CD4-positive, CD25-positive, alpha-beta regulatory T cell (primary cell): ENCODE results near the gene PKP4. TPM values are rescaled to one million over a fixed set of nuclear protein-coding genes. Genes with fewer than 3 reads are reported as not detected.

ENCODE experiments used
- ATAC-seq, 2 donors: fragments of 150-1000 bp; cut with Tn5 transposase; one replicate each; pipeline ENCODE4 v1.10.0; 2021; ENCODE audit warnings: low read depth in 2 of 2, moderate number of reproducible peaks in 2 of 2, moderate library complexity in 1 of 2
- DNase-seq, 3 donors: peaks; one replicate each; pipeline versions ENCODE4 v3.0.0 to v3.0.0-alpha.2; 2012 to 2022; ENCODE audit warnings: mixed read lengths in 1 of 3
- H3K27ac ChIP-seq: one replicate; pipeline ENCODE4 v1.7.0; 2013; ENCODE audit warnings: mild to moderate bottlenecking, low read length; ENCODE audit not compliant: insufficient read depth, poor library complexity, severe bottlenecking
- H3K27me3 ChIP-seq: one replicate; pipeline ENCODE4 v1.7.0; 2013; ENCODE audit warnings: low read length; ENCODE audit not compliant: control insufficient read depth, insufficient read depth
- H3K36me3 ChIP-seq: one replicate; pipeline ENCODE4 v1.7.0; 2013; ENCODE audit warnings: mild to moderate bottlenecking, low read length, moderate library complexity; ENCODE audit not compliant: control insufficient read depth, insufficient read depth
- H3K4me1 ChIP-seq: 2 replicates; pipeline ENCODE4 v1.7.0; 2013; ENCODE audit warnings: mild to moderate bottlenecking, low read length; ENCODE audit not compliant: insufficient read depth, control insufficient read depth, poor library complexity, severe bottlenecking
- H3K4me3 ChIP-seq: one replicate; pipeline ENCODE4 v1.7.0; 2013; ENCODE audit warnings: low read depth, mild to moderate bottlenecking, low read length, moderate library complexity
- H3K9me3 ChIP-seq, 2 experiments: 1 replicate in 1 of 2; 2 replicates in 1 of 2; pipeline ENCODE4 v1.7.0; 2013; ENCODE audit warnings: low read length in 2 of 2, mild to moderate bottlenecking in 1 of 2, moderate library complexity in 1 of 2; ENCODE audit not compliant: control insufficient read depth in 2 of 2
- H3K27ac Mint-ChIP-seq, 3 donors: one replicate each; pipeline ENCODE4 v1.8.0; 2020 to 2022; ENCODE audit warnings: mild to moderate bottlenecking in 3 of 3, mixed read lengths in 3 of 3, moderate library complexity in 2 of 3
- H3K27me3 Mint-ChIP-seq: one replicate; pipeline ENCODE4 v1.8.0; 2022; ENCODE audit warnings: mild to moderate bottlenecking, mixed read lengths
- H3K36me3 Mint-ChIP-seq: one replicate; pipeline ENCODE4 v1.8.0; 2020; ENCODE audit warnings: mixed read lengths
- H3K4me1 Mint-ChIP-seq, 4 donors: one replicate each; pipeline ENCODE4 v1.8.0; 2020 to 2022; ENCODE audit warnings: mixed read lengths in 4 of 4, mild to moderate bottlenecking in 1 of 4
- H3K4me3 Mint-ChIP-seq, 4 donors: one replicate each; pipeline ENCODE4 v1.8.0; 2020 to 2022; ENCODE audit warnings: mild to moderate bottlenecking in 4 of 4, mixed read lengths in 4 of 4, moderate library complexity in 3 of 4
- H3K9me3 Mint-ChIP-seq, 7 donors: one replicate each; pipeline ENCODE4 v1.8.0; 2020 to 2022; ENCODE audit warnings: mixed read lengths in 7 of 7, mild to moderate bottlenecking in 3 of 7, moderate library complexity in 2 of 7
- polyA plus RNA-seq, 4 donors: library from polyadenylated mRNA; unstranded; fragments of 300-500 nt; fragmentation: Illumina TruSeq; gene quantifications; one replicate each; pipeline ENCODE4 v1.2.3, GENCODE V29; 2021
- total RNA-seq: library from RNA; stranded (reverse); gene quantifications from one replicate; pipeline ENCODE4 v1.2.3, GENCODE V29; 2022

PKP4 gene
- total and polyA plus RNA-seq, 5 donors from 2014 or later: 1.9 to 21.9 (median 4.5) TPM

DNA sequence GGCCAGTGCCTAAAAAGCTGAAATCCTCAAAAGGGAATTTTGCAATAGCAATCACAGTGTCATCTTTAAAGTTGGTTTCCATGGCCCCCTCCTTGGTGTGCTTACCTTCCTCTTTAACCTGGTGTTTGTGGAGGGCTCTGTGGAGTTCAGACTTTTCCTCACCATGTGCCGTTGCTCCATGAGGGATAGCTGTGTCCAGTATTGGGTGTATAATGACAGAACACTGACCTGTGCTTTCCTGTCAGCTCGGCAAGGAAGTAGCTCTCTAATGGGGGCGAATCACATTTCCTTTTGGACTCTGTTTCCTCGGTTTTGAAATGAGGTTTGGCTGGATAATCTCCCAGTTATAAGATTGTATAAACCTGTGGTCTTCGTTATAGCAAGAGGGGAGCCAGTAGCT is 172.4 kb downstream of the PKP4 start:
- H3K36me3 ChIP-seq: peaks cover 18% of the 10 kb centered on the region
- H3K9me3 ChIP-seq: no peaks in the 10 kb centered on the region
- H3K4me1 ChIP-seq: no peaks in the 10 kb centered on the region
- Mint-ChIP-seq H3K36me3 (peaks cover 27% of the 10 kb centered on the region), H3K9me3 (no peaks in the 10 kb centered on the region), H3K4me1 (no peaks in the 10 kb centered on the region), H3K27me3 (no peaks in the 10 kb centered on the region), H3K27ac (no peak overlapping the region), H3K4me3 (no peak overlapping the region)
- DNase-seq (no peak), ATAC-seq (no peak)
- H3K4me3 ChIP-seq: no peak overlapping the region
- no peaks in the 10 kb centered on the region for H3K27me3 ChIP-seq
- no peak overlapping the region for H3K27ac ChIP-seq

DNA sequence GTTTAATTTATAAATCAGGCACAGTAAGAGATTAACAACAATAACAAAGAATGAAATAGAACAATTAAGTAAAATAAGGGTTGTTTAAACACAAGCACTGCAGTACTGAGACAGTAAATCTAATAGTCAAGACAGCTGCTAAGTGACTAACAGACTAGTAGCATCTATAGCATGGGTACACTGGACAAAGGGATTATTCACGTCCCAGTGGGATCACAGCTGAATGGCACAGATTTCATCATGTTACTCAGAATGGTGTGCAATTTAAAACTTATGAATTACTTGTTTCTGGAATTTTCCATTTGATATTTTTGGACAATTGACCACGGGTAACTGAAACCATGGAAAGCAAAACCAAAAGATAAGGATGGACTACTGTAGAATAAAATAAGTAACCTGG is 176.5 kb downstream of the PKP4 start:
- Histone ChIP-seq H3K27me3 (no peaks in the 10 kb centered on the region), H3K4me1 (no peaks in the 10 kb centered on the region), H3K9me3 (no peaks in the 10 kb centered on the region), H3K4me3 (no peak overlapping the region), H3K27ac (no peak overlapping the region), H3K36me3 (peaks cover 17% of the 10 kb centered on the region)
- Mint-ChIP-seq H3K4me3 (no peak overlapping the region), H3K27me3 (no peaks in the 10 kb centered on the region), H3K27ac (no peak overlapping the region), H3K4me1 (peaks cover 2 to 18% (median 12%) of the 10 kb centered on the region in 4 donors), H3K36me3 (peaks cover 38% of the 10 kb centered on the region), H3K9me3 (peaks cover 0 to 2% (median 0%) of the 10 kb centered on the region in 7 donors)
- ATAC-seq (no peak), DNase-seq (no peak)

- Mint-ChIP-seq H3K4me1 (peaks cover 2 to 18% (median 12%) of the 10 kb centered on the region in 4 donors), H3K36me3 (peaks cover 48% of the 10 kb centered on the region), H3K27ac (no peak overlapping the region), H3K9me3 (peaks cover 0 to 2% (median 0%) of the 10 kb centered on the region in 7 donors), H3K4me3 (no peak overlapping the region), H3K27me3 (no peaks in the 10 kb centered on the region)
- Histone ChIP-seq H3K27me3 (no peaks in the 10 kb centered on the region), H3K36me3 (peaks cover 19% of the 10 kb centered on the region), H3K4me1 (no peaks in the 10 kb centered on the region), H3K27ac (no peak overlapping the region), H3K4me3 (no peak overlapping the region), H3K9me3 (no peaks in the 10 kb centered on the region)
- DNase-seq (no peak), ATAC-seq (no peak)
Measured at GRCh38 chr2:158634627-158635026, 177.9 kb downstream of the PKP4 start.

GRCh38 chr2:158635961-158636601 is 179.3 kb downstream of the PKP4 start:
- Mint-ChIP-seq H3K9me3 (peaks cover 0 to 2% (median 0%) of the 10 kb centered on the region in 7 donors), H3K36me3 (peaks cover 48% of the 10 kb centered on the region), H3K4me1 (peaks cover 2 to 18% (median 12%) of the 10 kb centered on the region in 4 donors)

GRCh38 chr2:158637357-158637756 is 180.6 kb downstream of the PKP4 start:
- H3K27me3 ChIP-seq: no peaks in the 10 kb centered on the region
- peaks cover 10% of the 10 kb centered on the region for H3K36me3 ChIP-seq
- H3K27ac ChIP-seq: no peak overlapping the region
- H3K4me1 ChIP-seq: no peaks in the 10 kb centered on the region
- Mint-ChIP-seq H3K36me3 (peaks cover 47% of the 10 kb centered on the region), H3K4me1 (peaks cover 2 to 18% (median 12%) of the 10 kb centered on the region in 4 donors), H3K27ac (no peak overlapping the region), H3K27me3 (no peaks in the 10 kb centered on the region), H3K9me3 (peaks cover 0 to 2% (median 0%) of the 10 kb centered on the region in 7 donors), H3K4me3 (no peak overlapping the region)
- no peak overlapping the region for H3K4me3 ChIP-seq
- H3K9me3 ChIP-seq: no peaks in the 10 kb centered on the region
- DNase-seq (no peak), ATAC-seq (no peak)

More at GRCh38 chr2:158635961-158636601, 179.3 kb downstream of the PKP4 start:
- Histone ChIP-seq H3K27ac (no peak overlapping the region), H3K27me3 (no peaks in the 10 kb centered on the region), H3K36me3 (peaks cover 19% of the 10 kb centered on the region), H3K4me3 (no peak overlapping the region), H3K9me3 (no peaks in the 10 kb centered on the region), H3K4me1 (no peaks in the 10 kb centered on the region)
- Mint-ChIP-seq H3K27me3 (no peaks in the 10 kb centered on the region), H3K27ac (no peak overlapping the region), H3K4me3 (no peak overlapping the region)
- ATAC-seq: no peak
- peak in 1 of 3 donors; percentile 6 for DNase-seq

- Mint-ChIP-seq H3K4me1 (no peaks in the 10 kb centered on the region), H3K4me3 (no peak overlapping the region), H3K27me3 (no peaks in the 10 kb centered on the region), H3K27ac (peak overlapping the region in 2 of 3 donors; percentile 20 to 39), H3K36me3 (peaks cover 28% of the 10 kb centered on the region), H3K9me3 (no peaks in the 10 kb centered on the region)
- DNase-seq: no peak
- H3K4me3 ChIP-seq: no peak overlapping the region
- H3K27me3 ChIP-seq: no peaks in the 10 kb centered on the region
- H3K27ac ChIP-seq: no peak overlapping the region
- H3K36me3 ChIP-seq: peaks cover 1% of the 10 kb centered on the region
- ATAC-seq: no peak
- H3K4me1 ChIP-seq: no peaks in the 10 kb centered on the region
- no peaks in the 10 kb centered on the region for H3K9me3 ChIP-seq
Measured at GRCh38 chr2:158644139-158644538, 187.4 kb downstream of the PKP4 start.

- Mint-ChIP-seq H3K9me3 (no peaks in the 10 kb centered on the region), H3K27me3 (no peaks in the 10 kb centered on the region), H3K36me3 (peaks cover 27% of the 10 kb centered on the region), H3K4me1 (no peaks in the 10 kb centered on the region), H3K27ac (no peak overlapping the region), H3K4me3 (no peak overlapping the region)
- Histone ChIP-seq H3K27ac (no peak overlapping the region), H3K36me3 (no peaks in the 10 kb centered on the region), H3K4me1 (no peaks in the 10 kb centered on the region), H3K4me3 (no peak overlapping the region), H3K9me3 (no peaks in the 10 kb centered on the region), H3K27me3 (no peaks in the 10 kb centered on the region)
- no peak for DNase-seq
- ATAC-seq: no peak
Measured at GRCh38 chr2:158645299-158645698, 188.5 kb downstream of the PKP4 start.
